Spleen (tissue), 7 donors: Measurements from ENCODE around the gene TOM1L1.

Experiments
- CTCF ChIP-seq, 11 experiments: fragments of 200-600 bp in 7 of 11; fragments of 450-650 bp in 4 of 11; sonication (generic) in 4 of 11; IDR thresholded peaks in 8 of 11; conservative IDR thresholded peaks in 3 of 11; 1 replicate in 7 of 11; 2 replicates in 4 of 11; pipeline versions ENCODE4 v1.4.0 to v1.8.0; 2016 to 2021; ENCODE audit warnings: antibody characterized with exemption in 11 of 11, inconsistent platforms in 4 of 11, mild to moderate bottlenecking in 1 of 11
- POLR2A ChIP-seq, 3 donors: fragments of 450-650 bp; IDR thresholded peaks; one replicate each; pipeline ENCODE4 v1.5.1; 2017; ENCODE audit warnings: antibody characterized with exemption in 3 of 3, mild to moderate bottlenecking in 1 of 3
- donor health status: DM: no; HTN: no; CAD: no; lungs with moderate emphysema.
- donor health status: DM: no; HTN: no; CAD: no.
- donor health status: DM: no; HTN: no; CAD: no.

GRCh38 chr17:54996441-54996840 lies 95.8 kb downstream of the TOM1L1 start:
- no peak for TF ChIP-seq CTCF (IDR thresholded peaks at IDR 0.05 in 8 of 11, conservative IDR thresholded peaks at IDR 0.05 in 3 of 11)
- no peak for TF ChIP-seq POLR2A (IDR thresholded peaks at IDR 0.05)
